ENCODE data around the gene ZNF654.
"Not testable (repeated sequence)": the region's sequence is repeated elsewhere in the genome, so short reads cannot be mapped to it uniquely, and the experiment has no call there.

Gene ZNF654

DNA sequence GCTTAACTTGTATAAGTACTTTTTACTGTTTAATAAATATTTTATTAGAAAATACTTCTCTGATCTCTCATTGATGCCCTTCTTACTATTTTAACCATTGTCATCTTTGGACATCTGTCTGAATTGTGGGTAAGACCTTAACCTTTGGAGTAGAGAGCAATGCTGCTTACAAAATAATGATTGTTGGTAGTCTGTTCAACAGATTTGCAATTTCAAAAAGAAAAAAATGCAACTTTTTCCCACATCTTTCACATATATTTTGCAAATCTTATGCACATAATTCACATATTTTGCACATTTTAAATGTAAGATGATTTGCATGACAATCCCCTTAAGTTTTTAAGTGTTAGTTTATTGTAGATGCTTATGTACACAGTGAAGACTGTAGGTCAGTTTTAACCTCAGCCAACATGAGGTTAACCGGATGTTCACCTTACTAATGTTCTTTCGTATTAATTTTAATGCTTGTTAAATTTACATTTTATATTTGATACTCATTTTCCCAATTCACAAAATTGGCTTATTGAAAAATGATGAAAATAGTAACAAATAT lies 107.4 kb downstream of the ZNF654 start:
- DNase-seq (ENCODE audit: low read depth) = no peak
- H3K4me3 ChIP-seq (ENCODE audit: low read length) = no peak overlapping the region
- TF ChIP-seq, protein P1, sequence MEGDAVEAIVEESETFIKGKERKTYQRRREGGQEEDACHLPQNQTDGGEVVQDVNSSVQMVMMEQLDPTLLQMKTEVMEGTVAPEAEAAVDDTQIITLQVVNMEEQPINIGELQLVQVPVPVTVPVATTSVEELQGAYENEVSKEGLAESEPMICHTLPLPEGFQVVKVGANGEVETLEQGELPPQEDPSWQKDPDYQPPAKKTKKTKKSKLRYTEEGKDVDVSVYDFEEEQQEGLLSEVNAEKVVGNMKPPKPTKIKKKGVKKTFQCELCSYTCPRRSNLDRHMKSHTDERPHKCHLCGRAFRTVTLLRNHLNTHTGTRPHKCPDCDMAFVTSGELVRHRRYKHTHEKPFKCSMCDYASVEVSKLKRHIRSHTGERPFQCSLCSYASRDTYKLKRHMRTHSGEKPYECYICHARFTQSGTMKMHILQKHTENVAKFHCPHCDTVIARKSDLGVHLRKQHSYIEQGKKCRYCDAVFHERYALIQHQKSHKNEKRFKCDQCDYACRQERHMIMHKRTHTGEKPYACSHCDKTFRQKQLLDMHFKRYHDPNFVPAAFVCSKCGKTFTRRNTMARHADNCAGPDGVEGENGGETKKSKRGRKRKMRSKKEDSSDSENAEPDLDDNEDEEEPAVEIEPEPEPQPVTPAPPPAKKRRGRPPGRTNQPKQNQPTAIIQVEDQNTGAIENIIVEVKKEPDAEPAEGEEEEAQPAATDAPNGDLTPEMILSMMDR (IDR thresholded peaks at IDR 0.05; ENCODE audit: insufficient read depth, low read depth, low read length, missing control alignments) = no peak

- TF ChIP-seq, protein P1 (IDR thresholded peaks at IDR 0.05; ENCODE audit: insufficient read depth, low read depth, low read length, missing control alignments) = no peak
Measured at GRCh38 chr3:88167173-88167572, 108.1 kb downstream of the ZNF654 start.

DNA sequence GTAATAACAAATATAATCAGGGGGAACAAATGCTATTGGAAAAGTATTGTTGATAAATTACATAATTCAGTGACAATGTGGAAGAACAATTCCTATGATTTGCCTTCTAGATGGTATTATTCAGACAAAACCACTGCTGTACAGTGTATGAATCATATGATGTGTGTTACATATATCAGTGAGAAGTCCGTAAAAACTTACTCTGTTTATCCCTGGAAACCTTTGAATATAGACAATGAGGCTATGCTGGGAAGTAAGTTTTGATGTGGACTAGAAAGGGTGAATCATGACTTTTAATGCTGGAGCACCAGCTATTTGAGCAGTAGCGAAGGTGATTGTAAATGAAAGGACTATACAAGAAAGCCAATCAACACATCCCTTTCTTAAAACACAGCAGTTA lies 108.6 kb downstream of the ZNF654 start:
- TF ChIP-seq, protein P1 (IDR thresholded peaks at IDR 0.05; ENCODE audit: insufficient read depth, low read depth, low read length, missing control alignments) = no peak
- no peak for DNase-seq (ENCODE audit: low read depth)
- H3K4me3 ChIP-seq (ENCODE audit: low read length) = no peak overlapping the region

More at GRCh38 chr3:88167173-88167572, 108.1 kb downstream of the ZNF654 start:
- DNase-seq (ENCODE audit: low read depth) = no peak
- H3K4me3 ChIP-seq (ENCODE audit: low read length) = no peak overlapping the region

DNA sequence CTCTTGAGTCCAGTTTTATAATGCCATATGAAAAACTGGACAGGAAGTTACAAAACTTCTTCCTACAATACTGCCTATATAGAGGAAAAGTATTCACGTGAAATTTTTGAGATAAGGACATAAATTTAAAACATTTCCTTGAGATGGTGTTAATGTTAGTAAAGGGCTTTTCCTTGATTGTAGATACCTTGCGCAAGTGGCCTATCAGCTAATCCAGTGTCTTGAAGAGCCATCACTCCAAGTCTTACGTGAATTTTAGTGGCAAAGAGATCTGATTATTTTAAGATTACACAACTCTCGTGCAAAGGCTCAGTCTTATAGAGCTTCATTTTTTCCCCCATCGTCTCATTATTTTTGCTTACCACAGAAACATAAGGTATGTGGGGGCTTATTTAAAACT lies 109.1 kb downstream of the ZNF654 start:
- TF ChIP-seq, protein P1 (IDR thresholded peaks at IDR 0.05; ENCODE audit: insufficient read depth, low read depth, low read length, missing control alignments) = no peak
- H3K4me3 ChIP-seq (ENCODE audit: low read length) = no peak overlapping the region
- DNase-seq (ENCODE audit: low read depth) = no peak

- DNase-seq (ENCODE audit: low read depth) = peak; percentile 54
- TF ChIP-seq, protein P1 (IDR thresholded peaks at IDR 0.05; ENCODE audit: insufficient read depth, low read depth, low read length, missing control alignments) = peak; percentile 44
- H3K4me3 ChIP-seq (ENCODE audit: low read length) = no peak overlapping the region
Measured at GRCh38 chr3:88180398-88180999, 121.4 kb downstream of the ZNF654 start.

DNA sequence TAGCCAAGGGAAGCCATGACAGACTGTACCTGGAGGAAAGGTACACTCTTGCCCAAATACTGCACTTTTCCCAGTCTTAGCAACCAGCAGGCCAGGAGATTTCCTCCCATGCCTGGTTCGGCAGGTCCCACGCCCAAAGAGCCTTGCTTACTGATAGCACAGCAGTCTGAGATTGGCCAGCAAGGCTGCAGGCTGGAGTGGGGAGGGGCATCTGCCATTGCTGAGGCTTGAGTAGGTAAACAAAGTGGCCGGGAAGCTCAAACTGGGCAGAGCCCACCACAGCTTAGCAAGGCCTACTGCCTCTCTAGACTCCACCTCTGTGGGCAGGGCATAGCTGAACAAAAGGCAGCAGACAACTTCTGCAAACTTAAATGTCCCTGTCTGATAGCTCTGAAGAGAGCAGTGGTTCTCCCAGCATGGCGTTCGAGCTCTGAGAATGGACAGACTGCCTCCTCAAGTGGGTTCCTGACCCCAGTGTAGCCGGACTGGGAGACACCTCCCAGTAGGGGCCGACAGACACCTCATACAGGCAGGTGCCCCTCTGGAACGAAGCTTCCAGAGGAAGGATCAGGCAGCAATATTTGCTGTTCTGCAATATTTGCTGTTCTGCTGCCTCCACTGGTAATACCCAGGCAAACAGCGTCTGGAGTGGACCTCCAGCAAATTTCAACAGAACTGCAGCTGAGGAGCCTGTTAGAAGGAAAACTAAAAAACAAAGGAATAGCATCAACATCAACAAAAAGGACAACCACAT lies 123.3 kb downstream of the ZNF654 start:
- not testable (repeated sequence) for H3K4me3 ChIP-seq (ENCODE audit: low read length); DNase-seq (ENCODE audit: low read depth)

DNA sequence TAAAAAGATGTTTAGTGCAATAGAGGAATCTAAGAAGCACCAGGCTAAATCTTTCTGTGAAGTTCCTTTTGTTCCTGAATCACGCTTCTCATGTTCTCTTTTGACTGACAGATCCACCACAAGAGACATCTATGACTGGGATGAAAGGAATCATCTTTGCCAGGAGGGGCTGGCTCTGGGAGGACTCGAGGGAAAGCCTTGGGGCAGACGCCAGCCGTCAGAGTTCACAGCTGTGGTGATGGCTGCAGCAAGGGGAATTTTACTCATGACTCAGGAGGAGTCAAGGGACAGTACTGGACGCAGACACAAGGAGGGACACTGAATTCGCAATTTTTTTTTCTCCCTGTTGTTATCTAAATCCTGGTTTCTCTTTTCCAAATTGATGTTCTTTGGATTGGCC lies 129.4 kb downstream of the ZNF654 start:
- DNase-seq (ENCODE audit: low read depth) = no peak
- no peak overlapping the region for H3K4me3 ChIP-seq (ENCODE audit: low read length)
- TF ChIP-seq, protein P1 (IDR thresholded peaks at IDR 0.05; ENCODE audit: insufficient read depth, low read depth, low read length, missing control alignments) = no peak
